Measurements from ENCODE around the gene TMEM59L. TPM values are rescaled to one million over a fixed set of nuclear protein-coding genes. Genes with fewer than 3 reads are reported as not detected.

TMEM59L gene
- total and polyA plus RNA-seq, 10 of the 15 experiments (the other 5 are each of a cell fraction or from before 2014, with no cell fraction given): 0.06 TPM; not detected in 9

DNA sequence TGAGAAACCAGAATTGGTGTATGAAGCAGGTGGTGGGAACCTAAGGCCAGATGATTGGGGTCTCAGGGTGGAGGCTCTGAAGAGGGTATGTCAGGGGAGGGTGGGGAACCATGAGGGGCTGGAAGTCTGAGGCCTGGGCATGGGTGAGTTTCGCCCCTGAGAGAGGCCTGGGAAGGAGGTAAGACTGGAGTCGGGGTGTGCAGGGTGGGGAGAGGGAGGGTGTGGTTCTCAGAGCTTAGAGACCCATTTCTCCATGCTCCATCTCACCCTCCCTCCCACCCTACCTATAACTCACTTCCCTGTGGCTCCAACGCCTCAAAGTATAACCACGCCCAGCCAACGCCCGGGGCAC is 23.1 kb downstream of the TMEM59L start (continued):
- TF ChIP-seq NFYB (IDR thresholded peaks at IDR 0.05; ENCODE audit: insufficient read depth, low read depth, low read length): no peak

DNA sequence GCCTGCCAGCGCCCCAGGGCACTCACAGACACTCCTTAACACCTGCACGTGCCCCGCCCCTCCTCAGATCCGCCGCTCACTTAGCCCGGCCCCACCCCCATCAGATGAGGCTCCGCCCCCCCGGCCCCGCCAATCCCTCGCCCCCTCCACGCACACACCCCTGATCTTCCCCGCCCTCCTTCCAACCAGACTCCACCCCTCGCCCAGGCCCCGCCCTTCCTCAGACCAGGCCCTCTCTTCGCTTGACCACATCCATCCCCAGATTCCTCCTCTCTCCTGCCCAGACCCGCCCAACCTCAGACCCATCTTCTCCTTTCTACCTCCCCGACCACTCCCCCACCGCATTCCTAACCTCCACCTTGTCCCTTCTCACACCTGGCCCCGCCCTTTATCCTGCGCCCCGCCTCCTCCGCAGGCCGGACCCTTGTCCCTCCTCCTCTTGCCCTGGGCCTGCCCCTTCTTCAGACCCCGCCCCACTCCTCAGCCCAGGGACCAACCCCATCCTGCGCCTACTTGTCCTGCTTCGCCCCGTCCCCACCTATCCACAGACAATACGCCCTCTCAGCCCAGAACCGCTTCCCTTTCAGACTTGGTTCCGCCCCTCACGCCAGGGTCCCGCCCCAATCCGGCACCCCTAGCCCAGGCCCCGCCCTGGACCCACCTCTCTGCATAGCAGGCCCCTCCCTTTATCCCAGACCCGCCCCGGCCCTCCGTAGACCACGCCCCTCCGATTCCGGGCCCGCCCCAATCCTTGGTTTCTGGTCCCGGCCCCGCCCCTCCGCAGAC is 23.7 kb downstream of the TMEM59L start:
- Histone ChIP-seq H3K4me1 (ENCODE audit: control insufficient read depth, insufficient read depth, low read length) (peaks cover 9% of the 10 kb centered on the region), H3K9ac (ENCODE audit: control insufficient read depth, insufficient read depth, low read length) (no peak overlapping the region; the same call in 1 of the 2 replicates), H2AFZ (ENCODE audit: control insufficient read depth, low read depth, low read length) (peak overlapping the region; percentile 99), H3K4me3 (peak overlapping the region; percentile 72), H4K20me1 (ENCODE audit: control insufficient read depth, insufficient read depth) (no peaks in the 10 kb centered on the region), H3K27ac (ENCODE audit: control insufficient read depth, insufficient read depth) (peak overlapping the region; percentile 31; the same call in 1 of the 2 replicates), H3K36me3 (ENCODE audit: control insufficient read depth in 2 of 2, insufficient read depth in 2 of 2, low read length in 1 of 2) (no peaks in the 10 kb centered on the region), H3K9me3 (replicated peaks; ENCODE audit: control insufficient read depth, insufficient read depth, low read length) (no peaks in the 10 kb centered on the region), H3K79me2 (ENCODE audit: control insufficient read depth, insufficient read depth, low read length) (peaks cover 14% of the 10 kb centered on the region), H3K27me3 (replicated peaks in 1 of 2; ENCODE audit: control insufficient read depth in 2 of 2, insufficient read depth in 2 of 2, low read length in 1 of 2) (no peaks in the 10 kb centered on the region), H3K4me2 (ENCODE audit: control insufficient read depth, insufficient read depth) (peak overlapping the region; percentile 92)
- WGBS (ENCODE audit: insufficient coverage, insufficient replicate concordance, low lambda C conversion rate, missing lambda C conversion rate): 1% methylated on average over 25 of the region's 44 CpGs
- ATAC-seq (peak; percentile 96), DNase-seq (ENCODE audit: low read depth, low spot score) (peak; percentile 83), FAIRE-seq (peak; percentile 98)
- intact Hi-C loops (cut with micrococcal nuclease; ENCODE audit: unreplicated experiment): loop anchor here (1.0 to 2.0 kb wide), 2 partner anchors 114 to 282 kb away; partner anchors contain the start of genes COPE, DDX49 and ELL
- RAD21 ChIA-PET (ENCODE audit: unreplicated experiment): no interaction called here
- CTCF ChIA-PET: no interaction called here
- in situ Hi-C loops (cut with MboI): no loop called here
- POLR2A ChIA-PET: no interaction called here
- no TSS peak for BruUV-seq (replicated peaks)
- SMC1A ChIA-PET (ENCODE audit: uncharacterized antibody, unreplicated experiment): no interaction called here
- no peak for TF ChIP-seq BCL11A (IDR thresholded peaks at IDR 0.05; ENCODE audit: low read depth, low read length)
- TF ChIP-seq, protein P1, sequence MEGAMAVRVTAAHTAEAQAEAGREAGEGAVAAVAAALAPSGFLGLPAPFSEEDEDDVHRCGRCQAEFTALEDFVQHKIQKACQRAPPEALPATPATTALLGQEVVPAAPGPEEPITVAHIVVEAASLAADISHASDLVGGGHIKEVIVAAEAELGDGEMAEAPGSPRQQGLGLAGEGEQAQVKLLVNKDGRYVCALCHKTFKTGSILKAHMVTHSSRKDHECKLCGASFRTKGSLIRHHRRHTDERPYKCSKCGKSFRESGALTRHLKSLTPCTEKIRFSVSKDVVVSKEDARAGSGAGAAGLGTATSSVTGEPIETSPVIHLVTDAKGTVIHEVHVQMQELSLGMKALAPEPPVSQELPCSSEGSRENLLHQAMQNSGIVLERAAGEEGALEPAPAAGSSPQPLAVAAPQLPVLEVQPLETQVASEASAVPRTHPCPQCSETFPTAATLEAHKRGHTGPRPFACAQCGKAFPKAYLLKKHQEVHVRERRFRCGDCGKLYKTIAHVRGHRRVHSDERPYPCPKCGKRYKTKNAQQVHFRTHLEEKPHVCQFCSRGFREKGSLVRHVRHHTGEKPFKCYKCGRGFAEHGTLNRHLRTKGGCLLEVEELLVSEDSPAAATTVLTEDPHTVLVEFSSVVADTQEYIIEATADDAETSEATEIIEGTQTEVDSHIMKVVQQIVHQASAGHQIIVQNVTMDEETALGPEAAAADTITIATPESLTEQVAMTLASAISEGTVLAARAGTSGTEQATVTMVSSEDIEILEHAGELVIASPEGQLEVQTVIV (IDR thresholded peaks at IDR 0.05; ENCODE audit: borderline replicate concordance, partially characterized antibody): peak; percentile 19
- peak; percentile 100 for TF ChIP-seq HDGF (IDR thresholded peaks at IDR 0.05)
- no peak for TF ChIP-seq MYC (IDR thresholded peaks at IDR 0.05; ENCODE audit: insufficient read depth, insufficient read length, insufficient replicate concordance, low read length, severe bottlenecking)
- no peak for TF ChIP-seq SMC3 (IDR thresholded peaks at IDR 0.05; ENCODE audit: borderline replicate concordance, low read length)
- no peak for TF ChIP-seq SIN3A (IDR thresholded peaks at IDR 0.05; ENCODE audit: low read depth, low read length)
- TF ChIP-seq SPI1 (IDR thresholded peaks at IDR 0.05; ENCODE audit: borderline replicate concordance, insufficient read depth, low read depth, low read length): peak; percentile 8; the same call in 1 of the 2 replicates
- peak; percentile 91 for TF ChIP-seq NBN (IDR thresholded peaks at IDR 0.05)
- TF ChIP-seq HDAC6 (IDR thresholded peaks at IDR 0.05; ENCODE audit: unreplicated experiment): no peak
- TF ChIP-seq, protein P2, sequence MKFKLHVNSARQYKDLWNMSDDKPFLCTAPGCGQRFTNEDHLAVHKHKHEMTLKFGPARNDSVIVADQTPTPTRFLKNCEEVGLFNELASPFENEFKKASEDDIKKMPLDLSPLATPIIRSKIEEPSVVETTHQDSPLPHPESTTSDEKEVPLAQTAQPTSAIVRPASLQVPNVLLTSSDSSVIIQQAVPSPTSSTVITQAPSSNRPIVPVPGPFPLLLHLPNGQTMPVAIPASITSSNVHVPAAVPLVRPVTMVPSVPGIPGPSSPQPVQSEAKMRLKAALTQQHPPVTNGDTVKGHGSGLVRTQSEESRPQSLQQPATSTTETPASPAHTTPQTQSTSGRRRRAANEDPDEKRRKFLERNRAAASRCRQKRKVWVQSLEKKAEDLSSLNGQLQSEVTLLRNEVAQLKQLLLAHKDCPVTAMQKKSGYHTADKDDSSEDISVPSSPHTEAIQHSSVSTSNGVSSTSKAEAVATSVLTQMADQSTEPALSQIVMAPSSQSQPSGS (IDR thresholded peaks at IDR 0.05; ENCODE audit: low read length): no peak
- peak; percentile 72; a peak in 3 of 4 replicates for TF ChIP-seq BHLHE40 (IDR thresholded peaks at IDR 0.05; ENCODE audit: borderline replicate concordance in 1 of 2, low read depth in 2 of 2, low read length in 1 of 2)
- TF ChIP-seq CBX3 (IDR thresholded peaks at IDR 0.05; ENCODE audit: borderline replicate concordance, low read depth): no peak
- TF ChIP-seq ASH2L (IDR thresholded peaks at IDR 0.05; ENCODE audit: borderline replicate concordance, low read depth): no peak
- TF ChIP-seq, protein P3, sequence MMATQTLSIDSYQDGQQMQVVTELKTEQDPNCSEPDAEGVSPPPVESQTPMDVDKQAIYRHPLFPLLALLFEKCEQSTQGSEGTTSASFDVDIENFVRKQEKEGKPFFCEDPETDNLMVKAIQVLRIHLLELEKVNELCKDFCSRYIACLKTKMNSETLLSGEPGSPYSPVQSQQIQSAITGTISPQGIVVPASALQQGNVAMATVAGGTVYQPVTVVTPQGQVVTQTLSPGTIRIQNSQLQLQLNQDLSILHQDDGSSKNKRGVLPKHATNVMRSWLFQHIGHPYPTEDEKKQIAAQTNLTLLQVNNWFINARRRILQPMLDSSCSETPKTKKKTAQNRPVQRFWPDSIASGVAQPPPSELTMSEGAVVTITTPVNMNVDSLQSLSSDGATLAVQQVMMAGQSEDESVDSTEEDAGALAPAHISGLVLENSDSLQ (IDR thresholded peaks at IDR 0.05): peak; percentile 48; the same call in 1 of the 2 replicates
- TF ChIP-seq, protein P4, sequence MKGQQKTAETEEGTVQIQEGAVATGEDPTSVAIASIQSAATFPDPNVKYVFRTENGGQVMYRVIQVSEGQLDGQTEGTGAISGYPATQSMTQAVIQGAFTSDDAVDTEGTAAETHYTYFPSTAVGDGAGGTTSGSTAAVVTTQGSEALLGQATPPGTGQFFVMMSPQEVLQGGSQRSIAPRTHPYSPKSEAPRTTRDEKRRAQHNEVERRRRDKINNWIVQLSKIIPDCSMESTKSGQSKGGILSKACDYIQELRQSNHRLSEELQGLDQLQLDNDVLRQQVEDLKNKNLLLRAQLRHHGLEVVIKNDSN (IDR thresholded peaks at IDR 0.05; ENCODE audit: borderline replicate concordance, extremely low read length, insufficient read depth, low read depth, low read length): peak; percentile 20
